HepG2 (cell line): ENCODE measurements around the gene PKMYT1. TPM values are rescaled to one million over a fixed set of nuclear protein-coding genes. Genes with fewer than 3 reads are reported as not detected.

Experiments used
- ATAC-seq: fragments of 200-7000 bp; cut with Tn5 transposase; 3 replicates; pipeline ENCODE4 v1.9.1; 2020; ENCODE audit warnings: mild to moderate bottlenecking, moderate library complexity
- BruUV-seq: library from RNA; stranded (reverse); fragments of 400-500 nt; replicated peaks from 2 replicates; lab custom pipeline; 2021; lab: Mats Ljungman, UMichigan
- CTCF ChIA-PET: fragments of 300-600 bp; formaldehyde crosslinking; extraction: SDS; loops from one replicate; lab custom pipeline; 2021; ENCODE audit warnings: low total read pairs, inconsistent platforms, low intra/inter-chr PET ratio; lab: Yijun Ruan, JAX
- POLR2A ChIA-PET: fragments of 350-600 bp; sonication (Branson Sonifier 250); formaldehyde crosslinking; loops from one replicate; lab custom pipeline; 2020; ENCODE audit warnings: antibody characterized with exemption, inconsistent platforms; lab: Yijun Ruan, JAX
- DNase-seq: peaks from one replicate; pipeline ENCODE4 v3.0.0-alpha.2; 2015; ENCODE audit warnings: low spot score
- FAIRE-seq: peaks from 3 replicates; lab custom pipeline; 2011; peaks lifted over from hg19 to GRCh38; lab: Jason Lieb, UNC
- H2AFZ ChIP-seq: one replicate; pipeline ENCODE4 v1.6.1; 2011; ENCODE audit warnings: low read length, inconsistent platforms
- H3K27ac ChIP-seq: fragments of 300-600 bp; 3 replicates; pipeline ENCODE4 v1.8.0; 2011; ENCODE audit warnings: mixed run types, mild to moderate bottlenecking, mixed read lengths, low read length, inconsistent platforms; ENCODE audit not compliant: insufficient read depth; ENCODE audit errors: extremely low read length
- H3K27me3 ChIP-seq, 2 experiments: fragments of 200-600 bp in 1 of 2; 2 replicates in 1 of 2; 3 replicates in 1 of 2; pipeline versions ENCODE4 v1.6.0 to v1.8.0; 2011; ENCODE audit warnings: low read length in 2 of 2, mild to moderate bottlenecking in 2 of 2, moderate library complexity in 2 of 2, inconsistent platforms in 1 of 2; ENCODE audit not compliant: insufficient read depth in 2 of 2, control insufficient read depth in 1 of 2
- H3K36me3 ChIP-seq, 2 experiments: fragments of 200-600 bp in 1 of 2; replicated peaks in 1 of 2; 2 replicates in 1 of 2; 3 replicates in 1 of 2; pipeline versions ENCODE4 v1.5.1 to v1.8.0; 2011; ENCODE audit warnings: low read length in 2 of 2, inconsistent platforms in 1 of 2; ENCODE audit not compliant: insufficient read depth in 2 of 2, control insufficient read depth in 1 of 2
- H3K4me1 ChIP-seq: 2 replicates; pipeline ENCODE4 v1.5.1; 2012; ENCODE audit warnings: low read length, inconsistent platforms; ENCODE audit not compliant: insufficient read depth
- H3K4me2 ChIP-seq: 2 replicates; pipeline ENCODE4 v1.6.0; 2011; ENCODE audit warnings: low read depth, low read length, inconsistent platforms
- H3K4me3 ChIP-seq, 3 experiments: fragments of 200-600 bp in 1 of 3; sonication (generic), shearing (Covaris generic) in 1 of 3; replicated peaks in 1 of 3; 2 replicates each; pipeline ENCODE4 v1.5.1; 2011 to 2016; ENCODE audit warnings: low read length in 3 of 3, inconsistent platforms in 2 of 3, low read depth in 2 of 3, mild to moderate bottlenecking in 2 of 3, control low read depth in 1 of 3, mixed read lengths in 1 of 3; ENCODE audit not compliant: insufficient read depth in 1 of 3
- H3K79me2 ChIP-seq: one replicate; pipeline ENCODE4 v1.6.1; 2011; ENCODE audit warnings: low read length, inconsistent platforms; ENCODE audit not compliant: insufficient read depth
- H3K9ac ChIP-seq: 2 replicates; pipeline ENCODE4 v1.6.0; 2011; ENCODE audit warnings: mild to moderate bottlenecking, low read depth, low read length, inconsistent platforms; ENCODE audit not compliant: insufficient read depth
- H3K9me3 ChIP-seq: 2 replicates; pipeline ENCODE4 v1.5.1; 2012; ENCODE audit warnings: mild to moderate bottlenecking, low read length
- H4K20me1 ChIP-seq: 2 replicates; pipeline ENCODE4 v1.6.0; 2011; ENCODE audit warnings: inconsistent platforms, mild to moderate bottlenecking, low read length, moderate library complexity; ENCODE audit not compliant: insufficient read depth
- ADNP ChIP-seq: sonication (generic); formaldehyde crosslinking; IDR thresholded peaks from 2 replicates; pipeline ENCODE4 v1.4.0; 2020; ENCODE audit warnings: missing genetic modification reagents
- ELF1 ChIP-seq: sonication (generic); formaldehyde crosslinking; IDR thresholded peaks from 2 replicates; pipeline ENCODE4 v1.4.0; 2020; ENCODE audit warnings: missing genetic modification reagents
- HNRNPK ChIP-seq: fragments of 200-400 bp; formaldehyde crosslinking; IDR thresholded peaks from 2 replicates; pipeline ENCODE4 v1.6.1; 2018; ENCODE audit warnings: low read length, low read depth, moderate library complexity, mild to moderate bottlenecking; ENCODE audit not compliant: poor library complexity, severe bottlenecking
- MIXL1 ChIP-seq: IDR thresholded peaks from 2 replicates; pipeline ENCODE4 v1.6.1; 2016
- MYNN ChIP-seq: sonication (generic); formaldehyde crosslinking; IDR thresholded peaks from 2 replicates; pipeline ENCODE4 v1.4.0; 2020; ENCODE audit warnings: mild to moderate bottlenecking, low read depth, missing genetic modification reagents
- ZNF33A ChIP-seq: sonication (generic); formaldehyde crosslinking; IDR thresholded peaks from 2 replicates; pipeline ENCODE4 v1.5.1; 2020; ENCODE audit warnings: missing genetic modification reagents, mild to moderate bottlenecking, moderate library complexity, borderline replicate concordance
- ZSCAN12 ChIP-seq: sonication (generic); formaldehyde crosslinking; IDR thresholded peaks from 2 replicates; pipeline ENCODE4 v1.9.0; 2021; ENCODE audit warnings: mild to moderate bottlenecking, missing genetic modification reagents
- WGBS: methylation state at CpG from one replicate; pipeline ENCODE4 v1.1.6; 2017; ENCODE audit warnings: low lambda C conversion rate; 5-methylcytosine and 5-hydroxymethylcytosine counted together
- in situ Hi-C: cut with HindIII; loops from 2 replicates; pipeline ENCODE4 v1.10.0; 2017; ENCODE audit warnings: low pct_unique_long_range_greater_than_20kb; ENCODE audit not compliant: extremely low pct_ligation_motif_present
- intact Hi-C: fragments of 100-400 bp; cut with micrococcal nuclease; formaldehyde crosslinking; loops from one replicate; pipeline ENCODE4 v1.10.0; 2022; ENCODE audit not compliant: unreplicated experiment
- polyA plus RNA-seq, 8 experiments: library from polyadenylated mRNA; depleted of rRNA in 3 of 8; stranded (reverse) in 7 of 8; unstranded in 1 of 8; fragments of >200 nt; fragmentation: Illumina TruSeq in 4 of 8; extraction: Trizol in 4 of 8; gene quantifications; 2 replicates each; pipeline versions ENCODE4 v1.2.1 to v1.2.3, GENCODE V29; 2011 to 2016; ENCODE audit warnings: low read depth in 4 of 8, missing spikeins in 1 of 8, mixed read lengths in 1 of 8; ENCODE audit not compliant: insufficient read depth in 1 of 8
- total RNA-seq, 5 experiments: library from RNA; depleted of rRNA; stranded (reverse); fragments of >200 nt; fragmentation: Illumina TruSeq; extraction: Trizol; gene quantifications; 2 replicates each; pipeline ENCODE4 v1.2.3, GENCODE V29; 2016; ENCODE audit warnings: low read depth in 1 of 5

Gene PKMYT1
- total and polyA plus RNA-seq, 2 of the 13 experiments (the other 11 are each of a cell fraction or from before 2014, with no cell fraction given): 7.0 to 27.8 TPM

GRCh38 chr16:2966043-2966807 is 14.0 kb downstream of the PKMYT1 start:
- ChIA-PET CTCF (no interaction called here), POLR2A (interaction anchor here (0.7 kb wide), 1 partner anchor 266 kb away, joined by 3 read pairs; no protein-coding TSS in a partner anchor)
- H3K9me3 ChIP-seq: no peaks in the 10 kb centered on the region
- no peak for DNase-seq
- no peak overlapping the region for H2AFZ ChIP-seq
- BruUV-seq: no TSS peak
- H3K36me3 ChIP-seq: no peaks in the 10 kb centered on the region
- H3K27me3 ChIP-seq: peaks cover 0 to 5% of the 10 kb centered on the region in 2 experiments; a peak in 3 of 5 replicates
- peaks cover 8% of the 10 kb centered on the region for H3K79me2 ChIP-seq
- 91% methylated on average over 22 of the region's 39 CpGs for WGBS
- no peak for TF ChIP-seq ADNP (CRISPR knock-in tag)
- no peak for TF ChIP-seq MIXL1
- no peak for TF ChIP-seq ZNF33A
- no peak for TF ChIP-seq ELF1 (CRISPR knock-in tag)
- no peak for TF ChIP-seq HNRNPK
- no peak for TF ChIP-seq ZSCAN12 (CRISPR knock-in tag)
- no peak for TF ChIP-seq MYNN (CRISPR knock-in tag)
- H3K4me1 ChIP-seq: peaks cover 34% of the 10 kb centered on the region
- FAIRE-seq: no peak
- no peak overlapping the region for H3K4me2 ChIP-seq
- in situ Hi-C loops (no loop called here), intact Hi-C loops (no loop called here)
- no peaks in the 10 kb centered on the region for H4K20me1 ChIP-seq
- ATAC-seq: no peak
- H3K27ac ChIP-seq: no peak overlapping the region
- no peak overlapping the region for H3K9ac ChIP-seq
- no peak overlapping the region for H3K4me3 ChIP-seq
